Measurements from ENCODE around the gene TTLL12.

TTLL12 gene

GRCh38 chr22:43213051-43213450, 26.1 kb upstream of the TTLL12 start:
- no peak for DNase-seq

- DNase-seq, result no peak
Measured at GRCh38 chr22:43212434-43212952, 25.6 kb upstream of the TTLL12 start.

- no peak for DNase-seq
Measured at GRCh38 chr22:43211941-43212433, 25.1 kb upstream of the TTLL12 start.

GRCh38 chr22:43210631-43211515, 23.9 kb upstream of the TTLL12 start:
- no peak for DNase-seq

- no peak for DNase-seq
Measured at GRCh38 chr22:43209971-43210370, 23.0 kb upstream of the TTLL12 start.

GRCh38 chr22:43209523-43209890, 22.6 kb upstream of the TTLL12 start:
- DNase-seq, result no peak

GRCh38 chr22:43208703-43209522, 22.0 kb upstream of the TTLL12 start:
- no peak for DNase-seq

- no peak for DNase-seq
Measured at GRCh38 chr22:43207849-43208702, 21.1 kb upstream of the TTLL12 start.

- no peak for DNase-seq
Measured at GRCh38 chr22:43207386-43207785, 20.5 kb upstream of the TTLL12 start.

GRCh38 chr22:43206509-43207161, 19.7 kb upstream of the TTLL12 start:
- DNase-seq, result no peak

GRCh38 chr22:43205748-43206508, 19.0 kb upstream of the TTLL12 start:
- DNase-seq, result no peak

- DNase-seq, result no peak
Measured at GRCh38 chr22:43205261-43205691, 18.3 kb upstream of the TTLL12 start.

GRCh38 chr22:43203471-43203981, 16.6 kb upstream of the TTLL12 start:
- no peak for DNase-seq

GRCh38 chr22:43202756-43203410, 15.9 kb upstream of the TTLL12 start:
- no peak for DNase-seq

- DNase-seq, result no peak
Measured at GRCh38 chr22:43202326-43202725, 15.4 kb upstream of the TTLL12 start.

- DNase-seq, result no peak
Measured at GRCh38 chr22:43201486-43202219, 14.7 kb upstream of the TTLL12 start.

GRCh38 chr22:43200555-43200954, 13.6 kb upstream of the TTLL12 start:
- DNase-seq, result no peak

GRCh38 chr22:43200031-43200430, 13.1 kb upstream of the TTLL12 start:
- DNase-seq, result no peak

- DNase-seq, result no peak
Measured at GRCh38 chr22:43199541-43199940, 12.6 kb upstream of the TTLL12 start.

- DNase-seq, result no peak
Measured at GRCh38 chr22:43198936-43199335, 12.0 kb upstream of the TTLL12 start.
